Upper lobe of right lung (tissue), 1 donor: ENCODE measurements around the gene HKDC1. TPM values are rescaled to one million over a fixed set of nuclear protein-coding genes. Genes with fewer than 3 reads are reported as not detected.

Experiments used
- ATAC-seq: fragments of 200-7000 bp; cut with Tn5 transposase; one replicate; pipeline ENCODE4 v1.9.1; 2020; ENCODE audit warnings: mild to moderate bottlenecking, moderate library complexity
- DNase-seq: peaks from one replicate; pipeline ENCODE4 v3.0.0-alpha.2; 2020
- H3K27ac ChIP-seq: fragments of 200-600 bp; one replicate; pipeline ENCODE4 v1.8.0; 2022
- H3K27me3 ChIP-seq: fragments of 200-600 bp; one replicate; pipeline ENCODE4 v1.8.0; 2022; ENCODE audit warnings: mild to moderate bottlenecking
- H3K36me3 ChIP-seq: fragments of 200-600 bp; one replicate; pipeline ENCODE4 v1.8.0; 2022
- H3K4me1 ChIP-seq: fragments of 200-600 bp; one replicate; pipeline ENCODE4 v1.8.0; 2022
- H3K4me3 ChIP-seq: fragments of 200-600 bp; one replicate; pipeline ENCODE4 v1.8.0; 2022; ENCODE audit warnings: mild to moderate bottlenecking
- H3K9me3 ChIP-seq: fragments of 200-600 bp; one replicate; pipeline ENCODE4 v1.8.0; 2022
- intact Hi-C: fragments of 100-400 bp; cut with DNase I; formaldehyde crosslinking; loops from one replicate; pipeline ENCODE4 v1.11.0; 2022
- total RNA-seq: library from RNA; stranded (reverse); fragmentation: NEBNext Ultra II Directional; extraction: Animal tissue kit (Norgen Biotek cat#: 25700); gene quantifications from one replicate; pipeline ENCODE4 v1.2.1, GENCODE V29; 2021
- TF ChIP-seq, protein P1 (sequence below): fragments of 200-600 bp; IDR thresholded peaks from one replicate; pipeline ENCODE4 v1.8.0; 2022; ENCODE audit warnings: antibody characterized with exemption
- donor health status: DM: no; HTN: yes; CAD: no; lungs with severe emphysema.

HKDC1 gene
- total RNA-seq, 1 donor from 2014 or later: 9.6 TPM

DNA sequence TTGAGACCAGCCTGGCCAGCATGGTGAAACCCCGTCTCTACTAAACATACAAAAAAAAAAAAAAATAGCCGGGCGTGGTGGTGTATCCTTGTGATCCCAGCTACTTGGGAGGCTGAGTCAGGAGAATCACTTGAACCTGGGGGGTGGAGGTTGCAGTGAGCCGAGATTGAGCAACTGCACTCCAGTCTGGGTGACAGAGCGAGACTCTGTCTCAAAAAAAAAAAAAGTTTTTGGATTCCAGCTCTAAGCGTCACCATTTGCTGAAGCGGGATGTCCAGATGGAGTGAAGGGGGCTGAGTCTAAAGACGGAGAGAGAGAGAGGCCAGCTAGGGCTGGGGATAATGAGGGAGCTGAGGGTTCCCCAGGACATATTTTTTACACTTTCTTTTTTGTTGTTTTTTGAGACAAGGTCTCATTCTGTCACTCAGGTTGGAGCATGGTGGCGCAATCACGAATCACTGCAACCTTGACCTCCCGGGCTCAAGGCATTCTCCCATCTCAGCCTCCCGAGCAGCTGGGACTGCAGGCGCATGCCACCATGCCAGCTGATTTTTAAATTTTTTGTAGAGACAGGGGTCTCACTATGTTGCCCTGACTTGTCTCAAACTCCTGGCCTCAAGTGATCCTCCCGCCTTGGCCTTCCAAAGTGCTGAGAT is 48.8 kb downstream of the HKDC1 start:
- DNase-seq: no peak
- Histone ChIP-seq H3K4me3 (no peak overlapping the region), H3K27ac (no peak overlapping the region), H3K4me1 (no peaks in the 10 kb centered on the region), H3K36me3 (no peaks in the 10 kb centered on the region), H3K9me3 (no peaks in the 10 kb centered on the region), H3K27me3 (no peaks in the 10 kb centered on the region)
- no peak for ATAC-seq
- intact Hi-C loops: no loop called here
- TF ChIP-seq, protein P1, sequence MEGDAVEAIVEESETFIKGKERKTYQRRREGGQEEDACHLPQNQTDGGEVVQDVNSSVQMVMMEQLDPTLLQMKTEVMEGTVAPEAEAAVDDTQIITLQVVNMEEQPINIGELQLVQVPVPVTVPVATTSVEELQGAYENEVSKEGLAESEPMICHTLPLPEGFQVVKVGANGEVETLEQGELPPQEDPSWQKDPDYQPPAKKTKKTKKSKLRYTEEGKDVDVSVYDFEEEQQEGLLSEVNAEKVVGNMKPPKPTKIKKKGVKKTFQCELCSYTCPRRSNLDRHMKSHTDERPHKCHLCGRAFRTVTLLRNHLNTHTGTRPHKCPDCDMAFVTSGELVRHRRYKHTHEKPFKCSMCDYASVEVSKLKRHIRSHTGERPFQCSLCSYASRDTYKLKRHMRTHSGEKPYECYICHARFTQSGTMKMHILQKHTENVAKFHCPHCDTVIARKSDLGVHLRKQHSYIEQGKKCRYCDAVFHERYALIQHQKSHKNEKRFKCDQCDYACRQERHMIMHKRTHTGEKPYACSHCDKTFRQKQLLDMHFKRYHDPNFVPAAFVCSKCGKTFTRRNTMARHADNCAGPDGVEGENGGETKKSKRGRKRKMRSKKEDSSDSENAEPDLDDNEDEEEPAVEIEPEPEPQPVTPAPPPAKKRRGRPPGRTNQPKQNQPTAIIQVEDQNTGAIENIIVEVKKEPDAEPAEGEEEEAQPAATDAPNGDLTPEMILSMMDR: no peak

DNA sequence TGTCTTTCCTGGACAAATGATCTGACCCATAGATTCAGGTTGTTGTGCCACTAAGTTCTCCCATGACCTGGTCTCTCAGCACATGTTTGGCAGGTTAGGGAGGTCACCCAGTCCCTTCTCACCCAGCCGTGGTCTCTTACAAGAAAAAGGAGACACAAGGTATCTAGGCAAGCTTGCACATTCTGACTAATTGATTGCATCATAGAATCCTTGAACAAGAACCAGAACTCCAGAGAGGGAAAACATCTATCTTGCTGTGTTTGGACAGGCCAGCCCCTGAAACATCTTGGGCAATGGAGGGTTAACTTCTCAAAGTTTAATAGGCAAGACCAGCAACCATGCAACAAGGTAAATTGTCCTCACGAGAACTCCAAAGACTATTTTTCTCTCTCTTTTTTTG is 49.6 kb downstream of the HKDC1 start:
- Histone ChIP-seq H3K36me3 (no peaks in the 10 kb centered on the region), H3K9me3 (no peaks in the 10 kb centered on the region), H3K4me3 (no peak overlapping the region), H3K4me1 (no peaks in the 10 kb centered on the region), H3K27me3 (no peaks in the 10 kb centered on the region), H3K27ac (no peak overlapping the region)
- no peak for DNase-seq
- intact Hi-C loops: no loop called here
- ATAC-seq: no peak
- TF ChIP-seq, protein P1: no peak

DNA sequence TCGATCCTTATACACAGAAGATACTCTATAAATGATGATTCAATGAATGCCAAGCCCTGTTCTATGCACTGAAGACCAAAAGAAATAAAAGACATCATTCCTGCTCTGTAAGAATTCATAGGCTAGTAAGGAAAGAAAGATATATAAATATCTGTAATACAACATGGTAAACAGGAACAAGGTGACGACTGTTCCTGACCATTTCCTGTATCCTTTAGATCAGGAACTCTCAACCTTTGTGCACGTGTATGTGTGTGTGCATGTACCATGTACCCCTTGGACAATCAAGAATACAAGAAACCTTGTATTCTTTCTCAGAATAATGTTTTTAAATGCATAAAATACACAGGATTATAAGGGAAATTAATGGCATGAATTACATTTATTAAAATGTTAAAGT is 50.9 kb downstream of the HKDC1 start:
- TF ChIP-seq, protein P1: no peak
- Histone ChIP-seq H3K4me1 (no peaks in the 10 kb centered on the region), H3K4me3 (no peak overlapping the region), H3K9me3 (no peaks in the 10 kb centered on the region), H3K27me3 (no peaks in the 10 kb centered on the region), H3K36me3 (no peaks in the 10 kb centered on the region), H3K27ac (no peak overlapping the region)
- intact Hi-C loops: no loop called here
- no peak for DNase-seq
- no peak for ATAC-seq

DNA sequence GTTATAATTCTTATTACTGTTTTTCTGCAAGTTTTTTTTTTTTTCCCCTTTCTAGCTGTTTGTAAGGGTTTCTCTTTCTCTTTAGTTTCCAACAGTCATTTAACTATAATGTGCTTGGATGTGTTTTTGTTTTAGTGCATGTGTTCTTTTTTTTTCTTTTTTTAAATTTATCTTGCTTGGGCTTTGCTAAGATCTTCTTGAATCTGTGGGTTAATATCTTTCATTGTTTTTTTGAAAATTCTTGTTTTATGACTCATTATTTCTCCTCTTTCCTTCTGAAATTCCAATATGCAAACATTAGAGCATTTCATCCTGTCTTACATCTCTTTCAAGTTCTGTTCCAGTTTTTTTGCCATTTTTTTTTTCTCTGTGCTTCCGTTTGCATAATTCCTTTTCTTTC is 52.5 kb downstream of the HKDC1 start:
- DNase-seq: no peak
- H3K27me3 ChIP-seq: no peaks in the 10 kb centered on the region
- intact Hi-C loops: no loop called here
- no peak for ATAC-seq
- no peak overlapping the region for H3K4me3 ChIP-seq
- no peaks in the 10 kb centered on the region for H3K36me3 ChIP-seq
- no peak overlapping the region for H3K27ac ChIP-seq
- TF ChIP-seq, protein P1: no peak
- H3K4me1 ChIP-seq: no peaks in the 10 kb centered on the region
- no peaks in the 10 kb centered on the region for H3K9me3 ChIP-seq

DNA sequence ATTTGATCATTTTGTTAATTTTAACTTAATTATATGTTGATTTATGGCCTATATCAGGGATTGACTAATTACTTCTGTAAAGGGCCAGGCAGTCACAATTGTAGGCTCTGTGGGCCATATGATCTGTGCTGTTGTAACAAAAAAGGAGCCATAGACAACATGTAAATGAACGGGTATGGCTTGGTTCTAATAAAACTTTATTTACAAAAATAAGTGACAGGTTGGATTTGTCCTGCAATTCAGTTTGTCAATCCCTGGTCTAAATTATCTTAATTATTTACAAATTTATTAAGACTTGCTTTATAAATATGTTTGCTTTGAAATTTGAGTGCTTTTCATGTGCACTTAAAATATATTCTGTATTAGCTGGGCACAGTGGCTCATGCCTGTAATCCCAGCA is 55.3 kb downstream of the HKDC1 start:
- DNase-seq: no peak
- ATAC-seq: no peak
- Histone ChIP-seq H3K9me3 (no peaks in the 10 kb centered on the region), H3K4me3 (no peak overlapping the region), H3K27ac (no peak overlapping the region), H3K27me3 (no peaks in the 10 kb centered on the region), H3K4me1 (peaks cover 9% of the 10 kb centered on the region), H3K36me3 (no peaks in the 10 kb centered on the region)
- intact Hi-C loops: no loop called here
- TF ChIP-seq, protein P1: no peak

DNA sequence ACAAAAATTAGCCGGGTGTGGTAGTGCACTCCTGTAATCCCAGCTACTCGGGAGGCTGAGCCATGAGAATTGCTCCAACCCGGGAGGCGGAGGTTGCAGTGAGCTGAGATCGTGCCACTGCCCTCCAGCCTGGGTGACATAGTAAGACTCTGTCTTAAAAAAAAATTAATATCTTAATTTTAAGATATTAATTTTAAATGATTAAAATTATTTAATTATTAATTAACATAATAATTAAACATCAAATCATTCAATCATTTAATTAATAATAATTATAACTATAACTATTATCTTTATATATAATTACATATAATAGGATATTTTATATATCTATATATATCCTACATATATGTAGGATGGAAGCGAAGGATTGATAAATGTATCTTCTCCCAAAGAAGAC is 56.4 kb downstream of the HKDC1 start:
- DNase-seq (no peak), ATAC-seq (no peak)
- intact Hi-C loops: no loop called here
- Histone ChIP-seq H3K9me3 (no peaks in the 10 kb centered on the region), H3K4me1 (peaks cover 9% of the 10 kb centered on the region), H3K4me3 (no peak overlapping the region), H3K27ac (no peak overlapping the region), H3K27me3 (no peaks in the 10 kb centered on the region), H3K36me3 (no peaks in the 10 kb centered on the region)
- TF ChIP-seq, protein P1: no peak
